A673 (cell line): ENCODE data around the gene CDC20B. TPM values are rescaled to one million over a fixed set of nuclear protein-coding genes. Genes with fewer than 3 reads are reported as not detected.
"Not testable (repeated sequence)": the region's sequence is repeated elsewhere in the genome, so short reads cannot be mapped to it uniquely, and the experiment has no call there.

Experiments used
- BruUV-seq: library from RNA; stranded (reverse); fragments of 400-500 nt; replicated peaks from 2 replicates; lab custom pipeline; 2021; lab: Mats Ljungman, UMichigan
- CTCF ChIA-PET: fragments of 300-600 bp; sonication (Branson Sonifier 250); formaldehyde crosslinking; loops from one replicate; lab custom pipeline; 2022; ENCODE audit warnings: antibody characterized with exemption; lab: Charles Lee
- POLR2A ChIA-PET: fragments of 300-600 bp; sonication (Branson Sonifier 250); formaldehyde crosslinking; loops from one replicate; lab custom pipeline; 2022; ENCODE audit warnings: antibody characterized with exemption; ENCODE audit not compliant: low non-redundant PET; lab: Charles Lee
- DNase-seq: peaks from one replicate; pipeline ENCODE4 v3.0.0-alpha.2; 2015; ENCODE audit warnings: low spot score
- H3K27ac ChIP-seq: fragments of 200-600 bp; sonication (generic); 2 replicates; pipeline ENCODE4 v1.5.1; 2016; ENCODE audit warnings: mixed run types, low read depth, mild to moderate bottlenecking, mixed read lengths, antibody characterized with exemption, low read length; ENCODE audit not compliant: poor library complexity, severe bottlenecking
- H3K27me3 ChIP-seq: fragments of 200-600 bp; sonication (generic); replicated peaks from 2 replicates; pipeline ENCODE4 v1.6.1; 2017; ENCODE audit warnings: mixed run types, low read depth, mild to moderate bottlenecking, mixed read lengths, antibody characterized with exemption, low read length; ENCODE audit not compliant: insufficient read depth, poor library complexity
- H3K36me3 ChIP-seq: fragments of 200-600 bp; sonication (generic); 2 replicates; pipeline ENCODE4 v1.6.1; 2016; ENCODE audit warnings: mixed run types, mild to moderate bottlenecking, mixed read lengths, antibody characterized with exemption, low read length; ENCODE audit not compliant: insufficient read depth, poor library complexity, severe bottlenecking
- H3K4me1 ChIP-seq: fragments of 200-600 bp; sonication (generic); 2 replicates; pipeline ENCODE4 v1.6.1; 2017; ENCODE audit warnings: mixed run types, mild to moderate bottlenecking, mixed read lengths, antibody characterized with exemption, low read length; ENCODE audit not compliant: insufficient read depth, poor library complexity, severe bottlenecking
- H3K4me3 ChIP-seq: fragments of 200-600 bp; sonication (generic); 2 replicates; pipeline ENCODE4 v1.5.1; 2016; ENCODE audit warnings: low read depth, mixed run types, mild to moderate bottlenecking, mixed read lengths, low read length; ENCODE audit not compliant: poor library complexity, severe bottlenecking
- H3K9me3 ChIP-seq: fragments of 200-600 bp; sonication (generic); 2 replicates; pipeline ENCODE4 v1.6.1; 2016; ENCODE audit warnings: mixed run types, low read depth, mild to moderate bottlenecking, mixed read lengths, antibody characterized with exemption, low read length; ENCODE audit not compliant: poor library complexity, severe bottlenecking
- EZH2 ChIP-seq: fragments of 200-600 bp; sonication (generic); IDR thresholded peaks from 2 replicates; pipeline ENCODE4 v1.6.1; 2017; ENCODE audit warnings: borderline replicate concordance, low read depth, mild to moderate bottlenecking, mixed read lengths, antibody characterized with exemption, low read length; ENCODE audit not compliant: poor library complexity, severe bottlenecking
- intact Hi-C: fragments of 100-400 bp; cut with micrococcal nuclease; formaldehyde crosslinking; loops from one replicate; pipeline ENCODE4 v1.10.0; 2022; ENCODE audit not compliant: unreplicated experiment
- total RNA-seq: library from RNA; stranded (reverse); gene quantifications from 2 replicates; pipeline ENCODE4 v1.2.3, GENCODE V29; 2021
- TF ChIP-seq, protein P1 (sequence below): fragments of 300-800, 200-600 bp; sonication (generic); conservative IDR thresholded peaks from 2 replicates; pipeline ENCODE4 v1.5.1; 2017; ENCODE audit warnings: low read depth, mild to moderate bottlenecking, antibody characterized with exemption, low read length, moderate library complexity, mixed read lengths

CDC20B gene
- total RNA-seq, 1 experiment from 2014 or later, result not detected

DNA sequence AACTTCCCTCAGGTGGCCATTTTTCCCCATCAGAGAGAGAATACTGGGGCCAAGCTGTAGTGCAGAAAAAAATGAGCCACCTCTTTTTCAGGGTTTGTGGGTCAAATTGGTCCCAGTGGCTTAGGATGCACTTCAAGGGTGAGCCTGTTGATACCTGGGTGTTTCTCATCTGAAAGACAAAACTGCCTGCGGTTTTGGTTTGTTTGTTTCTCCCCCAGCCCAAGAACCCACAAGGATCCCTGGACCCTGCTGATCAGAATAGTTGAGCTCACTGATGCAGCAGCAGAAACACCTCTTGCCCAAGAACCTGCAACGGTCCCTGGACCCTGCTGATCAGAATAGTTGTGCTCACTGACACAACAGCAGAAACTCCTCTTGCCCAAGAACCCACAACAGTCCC, 83.7 kb downstream of the CDC20B start:
- intact Hi-C loops, H3K27me3 ChIP-seq, BruUV-seq, H3K27ac ChIP-seq, H3K36me3 ChIP-seq, POLR2A ChIA-PET, H3K4me1 ChIP-seq, H3K9me3 ChIP-seq, DNase-seq, CTCF ChIA-PET, H3K4me3 ChIP-seq: not testable (repeated sequence)

GRCh38 chr5:55081541-55081940, 91.4 kb downstream of the CDC20B start:
- TF ChIP-seq, protein P1, sequence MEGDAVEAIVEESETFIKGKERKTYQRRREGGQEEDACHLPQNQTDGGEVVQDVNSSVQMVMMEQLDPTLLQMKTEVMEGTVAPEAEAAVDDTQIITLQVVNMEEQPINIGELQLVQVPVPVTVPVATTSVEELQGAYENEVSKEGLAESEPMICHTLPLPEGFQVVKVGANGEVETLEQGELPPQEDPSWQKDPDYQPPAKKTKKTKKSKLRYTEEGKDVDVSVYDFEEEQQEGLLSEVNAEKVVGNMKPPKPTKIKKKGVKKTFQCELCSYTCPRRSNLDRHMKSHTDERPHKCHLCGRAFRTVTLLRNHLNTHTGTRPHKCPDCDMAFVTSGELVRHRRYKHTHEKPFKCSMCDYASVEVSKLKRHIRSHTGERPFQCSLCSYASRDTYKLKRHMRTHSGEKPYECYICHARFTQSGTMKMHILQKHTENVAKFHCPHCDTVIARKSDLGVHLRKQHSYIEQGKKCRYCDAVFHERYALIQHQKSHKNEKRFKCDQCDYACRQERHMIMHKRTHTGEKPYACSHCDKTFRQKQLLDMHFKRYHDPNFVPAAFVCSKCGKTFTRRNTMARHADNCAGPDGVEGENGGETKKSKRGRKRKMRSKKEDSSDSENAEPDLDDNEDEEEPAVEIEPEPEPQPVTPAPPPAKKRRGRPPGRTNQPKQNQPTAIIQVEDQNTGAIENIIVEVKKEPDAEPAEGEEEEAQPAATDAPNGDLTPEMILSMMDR, result no peak
- no peak for TF ChIP-seq EZH2
- no peak overlapping the region for H3K4me3 ChIP-seq
- no peak overlapping the region for H3K27ac ChIP-seq
- no peaks in the 10 kb centered on the region for H3K36me3 ChIP-seq
- POLR2A ChIA-PET, result no interaction called here
- no peaks in the 10 kb centered on the region for H3K27me3 ChIP-seq
- no peak for DNase-seq
- no peaks in the 10 kb centered on the region for H3K4me1 ChIP-seq
- BruUV-seq, result no TSS peak
- intact Hi-C loops, result no loop called here
- CTCF ChIA-PET, result no interaction called here
- H3K9me3 ChIP-seq, result no peaks in the 10 kb centered on the region

GRCh38 chr5:55073211-55073610, 99.8 kb downstream of the CDC20B start:
- BruUV-seq, result no TSS peak

DNA sequence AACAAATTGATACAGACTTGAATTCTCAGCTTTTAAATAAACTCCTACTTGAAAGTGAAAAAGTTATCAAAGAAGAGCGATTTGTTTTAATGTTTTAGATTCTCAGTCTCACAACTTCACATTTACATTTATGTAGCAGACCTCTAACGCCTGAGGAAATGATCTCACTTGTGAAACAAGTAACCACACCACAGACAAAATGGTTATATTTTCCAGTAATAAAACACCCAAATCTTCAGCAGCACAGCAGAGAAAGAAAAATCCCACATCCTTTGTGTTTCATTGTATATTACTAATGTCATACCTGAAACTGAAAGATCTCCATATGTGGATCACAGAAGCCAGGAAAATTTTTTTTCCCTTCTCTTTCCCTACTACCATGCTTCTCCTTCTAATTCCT, 100.3 kb downstream of the CDC20B start:
- Histone ChIP-seq H3K36me3 (no peaks in the 10 kb centered on the region), H3K9me3 (no peaks in the 10 kb centered on the region), H3K27me3 (peaks cover 19% of the 10 kb centered on the region), H3K4me3 (no peak overlapping the region), H3K4me1 (no peaks in the 10 kb centered on the region), H3K27ac (no peak overlapping the region)
- ChIA-PET CTCF (interaction anchor here (0.6 kb wide), 1 partner anchor 1510 kb away, joined by 3 read pairs; no protein-coding TSS in a partner anchor), POLR2A (no interaction called here)
- no peak for TF ChIP-seq EZH2
- TF ChIP-seq, protein P1, result no peak
- no TSS peak for BruUV-seq
- intact Hi-C loops, result no loop called here
- DNase-seq, result no peak

More at GRCh38 chr5:55073211-55073610, 99.8 kb downstream of the CDC20B start:
- intact Hi-C loops, result no loop called here
- no peak overlapping the region for H3K4me3 ChIP-seq
- CTCF ChIA-PET, result no interaction called here
- no peak for TF ChIP-seq EZH2
- TF ChIP-seq, protein P1, result no peak
- peaks cover 19% of the 10 kb centered on the region for H3K27me3 ChIP-seq
- no peaks in the 10 kb centered on the region for H3K4me1 ChIP-seq
- H3K27ac ChIP-seq, result no peak overlapping the region
- POLR2A ChIA-PET, result no interaction called here
- no peak for DNase-seq
- H3K9me3 ChIP-seq, result no peaks in the 10 kb centered on the region
- H3K36me3 ChIP-seq, result no peaks in the 10 kb centered on the region
